ENCODE results near the gene DDC. TPM values are rescaled to one million over a fixed set of nuclear protein-coding genes. Genes with fewer than 3 reads are reported as not detected.
"Not testable (repeated sequence)": the region's sequence is repeated elsewhere in the genome, so short reads cannot be mapped to it uniquely, and the experiment has no call there.

Gene DDC
- total and polyA plus RNA-seq, 10 donors: 0.03 to 0.55 (median 0.29) TPM; not detected in 4

GRCh38 chr7:50588937-50589336 is 23.7 kb upstream of the DDC start:
- Histone ChIP-seq H3K4me1 (no peaks in the 10 kb centered on the region), H3K27me3 (replicated peaks in 1 of 7) (no peaks in the 10 kb centered on the region), H3K9me3 (peaks cover 0 to 10% (median 5%) of the 10 kb centered on the region in 8 donors), H3K4me3 (no peak overlapping the region), H3K36me3 (peaks cover 0 to 35% (median 12%) of the 10 kb centered on the region in 6 donors), H3K27ac (no peak overlapping the region)
- TF ChIP-seq POLR2AphosphoS5 (IDR thresholded peaks at IDR 0.05): peak in 1 of 3 donors; percentile 6
- no peak for TF ChIP-seq POLR2A (IDR thresholded peaks at IDR 0.05)
- TF ChIP-seq CTCF (IDR thresholded peaks at IDR 0.05 in 8 of 11, conservative IDR thresholded peaks at IDR 0.05 in 3 of 11): no peak
- DNase-seq: no peak
- WGBS, 5 donors: 84 to 95% (median 88%) methylated on average over 8 of the region's 8 CpGs
- intact Hi-C loops (cut with DNase I; ENCODE audit: low total_unique reads): no loop called here

GRCh38 chr7:50587737-50588136 is 22.5 kb upstream of the DDC start:
- WGBS, 5 donors: 78 to 87% (median 78%) methylated on average over 6 of the region's 6 CpGs
- H3K4me1 ChIP-seq: no peaks in the 10 kb centered on the region
- H3K27ac ChIP-seq: no peak overlapping the region
- peaks cover 4 to 22% (median 17%) of the 10 kb centered on the region in 8 donors for H3K9me3 ChIP-seq
- intact Hi-C loops (cut with DNase I; ENCODE audit: low total_unique reads): no loop called here
- no peak for DNase-seq
- H3K4me3 ChIP-seq: no peak overlapping the region
- H3K36me3 ChIP-seq: peaks cover 0 to 23% (median 6%) of the 10 kb centered on the region in 6 donors
- TF ChIP-seq POLR2A (IDR thresholded peaks at IDR 0.05): no peak
- no peak for TF ChIP-seq CTCF (IDR thresholded peaks at IDR 0.05 in 8 of 11, conservative IDR thresholded peaks at IDR 0.05 in 3 of 11)
- no peak for TF ChIP-seq POLR2AphosphoS5 (IDR thresholded peaks at IDR 0.05)
- no peaks in the 10 kb centered on the region for H3K27me3 ChIP-seq (replicated peaks in 1 of 7)

GRCh38 chr7:50584793-50585408 is 19.7 kb upstream of the DDC start:
- no peak overlapping the region for H3K27ac ChIP-seq
- 82 to 93% (median 90%) methylated on average over 5 of the region's 5 CpGs for WGBS, 5 donors
- no peaks in the 10 kb centered on the region for H3K27me3 ChIP-seq (replicated peaks in 1 of 7)
- H3K4me3 ChIP-seq: no peak overlapping the region
- no peaks in the 10 kb centered on the region for H3K4me1 ChIP-seq
- H3K36me3 ChIP-seq: no peaks in the 10 kb centered on the region
- peaks cover 4 to 28% (median 22%) of the 10 kb centered on the region in 8 donors for H3K9me3 ChIP-seq
- intact Hi-C loops (cut with DNase I; ENCODE audit: low total_unique reads): no loop called here
- no peak for TF ChIP-seq POLR2AphosphoS5 (IDR thresholded peaks at IDR 0.05)
- TF ChIP-seq CTCF (IDR thresholded peaks at IDR 0.05 in 8 of 11, conservative IDR thresholded peaks at IDR 0.05 in 3 of 11): no peak
- TF ChIP-seq POLR2A (IDR thresholded peaks at IDR 0.05): no peak
- no peak for DNase-seq

- intact Hi-C loops (cut with DNase I; ENCODE audit: low total_unique reads): no loop called here
- no peak for DNase-seq
- no peaks in the 10 kb centered on the region for H3K4me1 ChIP-seq
- WGBS, 5 donors: 81 to 91% (median 86%) methylated on average over 3 to 4 of the region's 4 CpGs
- H3K27ac ChIP-seq: no peak overlapping the region
- no peak for TF ChIP-seq POLR2AphosphoS5 (IDR thresholded peaks at IDR 0.05)
- TF ChIP-seq CTCF (IDR thresholded peaks at IDR 0.05 in 8 of 11, conservative IDR thresholded peaks at IDR 0.05 in 3 of 11): no peak
- no peak for TF ChIP-seq POLR2A (IDR thresholded peaks at IDR 0.05)
- no peaks in the 10 kb centered on the region for H3K36me3 ChIP-seq
- peaks cover 4 to 28% (median 22%) of the 10 kb centered on the region in 8 donors for H3K9me3 ChIP-seq
- H3K27me3 ChIP-seq (replicated peaks in 1 of 7): no peaks in the 10 kb centered on the region
- H3K4me3 ChIP-seq: no peak overlapping the region
These were observed 19.2 kb upstream of the DDC start for GRCh38 chr7:50584386-50584785.

- WGBS, 5 donors: 88 to 96% (median 93%) methylated on average over 4 of the region's 4 CpGs
- DNase-seq; H3K27me3 ChIP-seq (replicated peaks in 1 of 7); H3K27ac ChIP-seq; H3K4me1 ChIP-seq; H3K36me3 ChIP-seq; H3K4me3 ChIP-seq; intact Hi-C loops (cut with DNase I; ENCODE audit: low total_unique reads): not testable (repeated sequence)
- peaks cover 4 to 28% (median 22%) of the 10 kb centered on the region in 8 donors for H3K9me3 ChIP-seq
These were observed 18.1 kb upstream of the DDC start for GRCh38 chr7:50583295-50583694.

- H3K4me1 ChIP-seq, DNase-seq: not testable (repeated sequence)
- 91 to 96% (median 95%) methylated on average over 4 of the region's 4 CpGs for WGBS, 5 donors
These were observed 17.1 kb upstream of the DDC start for GRCh38 chr7:50582271-50582670.

GRCh38 chr7:50580666-50581065 is 15.5 kb upstream of the DDC start:
- H3K4me3 ChIP-seq; intact Hi-C loops (cut with DNase I; ENCODE audit: low total_unique reads); H3K27ac ChIP-seq; H3K4me1 ChIP-seq; DNase-seq; H3K36me3 ChIP-seq; H3K27me3 ChIP-seq (replicated peaks in 1 of 7): not testable (repeated sequence)
- H3K9me3 ChIP-seq: peaks cover 4 to 35% (median 25%) of the 10 kb centered on the region in 8 donors
- 79 to 88% (median 84%) methylated on average over 2 of the region's 2 CpGs for WGBS, 5 donors

More at GRCh38 chr7:50582271-50582670, 17.1 kb upstream of the DDC start:
- peaks cover 4 to 28% (median 22%) of the 10 kb centered on the region in 8 donors for H3K9me3 ChIP-seq
- H3K4me3 ChIP-seq; H3K27ac ChIP-seq; intact Hi-C loops (cut with DNase I; ENCODE audit: low total_unique reads); H3K36me3 ChIP-seq; H3K27me3 ChIP-seq (replicated peaks in 1 of 7): not testable (repeated sequence)
